Measurements from ENCODE around the gene PODNL1. TPM values are rescaled to one million over a fixed set of nuclear protein-coding genes. Genes with fewer than 3 reads are reported as not detected.

PODNL1 gene
- total RNA-seq, 4 donors from 2014 or later, result 9.4 to 45.7 (median 20.7) TPM

GRCh38 chr19:13937479-13938300, 527 bp downstream of the PODNL1 start:
- no peaks in the 10 kb centered on the region for H3K36me3 ChIP-seq
- TF ChIP-seq POLR2A (IDR thresholded peaks at IDR 0.05) (no peak), CTCF (IDR thresholded peaks at IDR 0.05) (no peak), EP300 (IDR thresholded peaks at IDR 0.05) (no peak)
- 14 to 19% methylated on average over 12 to 29 of the region's 29 CpGs for WGBS, 2 donors
- DNase-seq (ENCODE audit: low spot score in 2 of 2), result no peak
- H3K27ac ChIP-seq, result peak overlapping the region in 1 of 4 donors; percentile 42
- H3K27me3 ChIP-seq, result peaks cover 0 to 30% of the 10 kb centered on the region in 2 donors
- H3K9me3 ChIP-seq, result no peaks in the 10 kb centered on the region
- peaks cover 0 to 15% (median 5%) of the 10 kb centered on the region in 4 donors for H3K4me1 ChIP-seq
- peak overlapping the region; percentile 9 to 49 (median 26) for H3K4me3 ChIP-seq

GRCh38 chr19:13935765-13936510, 2.3 kb downstream of the PODNL1 start:
- Histone ChIP-seq H3K27me3 (peaks cover 0 to 30% of the 10 kb centered on the region in 2 donors), H3K27ac (no peak overlapping the region), H3K4me3 (no peak overlapping the region), H3K9me3 (no peaks in the 10 kb centered on the region), H3K4me1 (peaks cover 0 to 15% (median 5%) of the 10 kb centered on the region in 4 donors), H3K36me3 (peaks cover 0 to 11% (median 0%) of the 10 kb centered on the region in 3 donors)
- TF ChIP-seq CTCF (IDR thresholded peaks at IDR 0.05) (no peak), EP300 (IDR thresholded peaks at IDR 0.05) (no peak), POLR2A (IDR thresholded peaks at IDR 0.05) (no peak)
- DNase-seq (ENCODE audit: low spot score in 2 of 2), result no peak
- 58 to 70% methylated on average over 18 to 21 of the region's 22 CpGs for WGBS, 2 donors

- DNase-seq (ENCODE audit: low spot score in 2 of 2), result no peak
- H3K9me3 ChIP-seq, result no peaks in the 10 kb centered on the region
- H3K4me3 ChIP-seq, result no peak overlapping the region
- TF ChIP-seq EP300 (IDR thresholded peaks at IDR 0.05), result no peak
- no peak for TF ChIP-seq CTCF (IDR thresholded peaks at IDR 0.05)
- no peak for TF ChIP-seq POLR2A (IDR thresholded peaks at IDR 0.05)
- no peak overlapping the region for H3K27ac ChIP-seq
- H3K36me3 ChIP-seq, result peaks cover 0 to 23% (median 0%) of the 10 kb centered on the region in 3 donors
- peaks cover 0 to 15% (median 5%) of the 10 kb centered on the region in 4 donors for H3K4me1 ChIP-seq
- 95 to 100% methylated on average over 2 of the region's 2 CpGs for WGBS, 2 donors
- H3K27me3 ChIP-seq, result peaks cover 0 to 30% of the 10 kb centered on the region in 2 donors
Measured at GRCh38 chr19:13934785-13935109, 3.5 kb downstream of the PODNL1 start.

GRCh38 chr19:13932911-13933393, 5.3 kb downstream of the PODNL1 start:
- H3K9me3 ChIP-seq, result no peaks in the 10 kb centered on the region
- WGBS, 2 donors, result 89 to 94% methylated on average over 17 to 21 of the region's 42 CpGs
- no peak overlapping the region for H3K27ac ChIP-seq
- H3K27me3 ChIP-seq, result peaks cover 0 to 26% of the 10 kb centered on the region in 2 donors
- no peak overlapping the region for H3K4me3 ChIP-seq
- DNase-seq (ENCODE audit: low spot score in 2 of 2), result no peak
- no peak for TF ChIP-seq EP300 (IDR thresholded peaks at IDR 0.05)
- TF ChIP-seq POLR2A (IDR thresholded peaks at IDR 0.05), result no peak
- TF ChIP-seq CTCF (IDR thresholded peaks at IDR 0.05), result no peak
- peaks cover 0 to 5% (median 2%) of the 10 kb centered on the region in 4 donors for H3K4me1 ChIP-seq
- H3K36me3 ChIP-seq, result peaks cover 0 to 37% (median 0%) of the 10 kb centered on the region in 3 donors
